ENCODE measurements around the gene HBG1.
"Not testable (repeated sequence)": the region's sequence is repeated elsewhere in the genome, so short reads cannot be mapped to it uniquely, and the experiment has no call there.

The HBG1 gene

DNA sequence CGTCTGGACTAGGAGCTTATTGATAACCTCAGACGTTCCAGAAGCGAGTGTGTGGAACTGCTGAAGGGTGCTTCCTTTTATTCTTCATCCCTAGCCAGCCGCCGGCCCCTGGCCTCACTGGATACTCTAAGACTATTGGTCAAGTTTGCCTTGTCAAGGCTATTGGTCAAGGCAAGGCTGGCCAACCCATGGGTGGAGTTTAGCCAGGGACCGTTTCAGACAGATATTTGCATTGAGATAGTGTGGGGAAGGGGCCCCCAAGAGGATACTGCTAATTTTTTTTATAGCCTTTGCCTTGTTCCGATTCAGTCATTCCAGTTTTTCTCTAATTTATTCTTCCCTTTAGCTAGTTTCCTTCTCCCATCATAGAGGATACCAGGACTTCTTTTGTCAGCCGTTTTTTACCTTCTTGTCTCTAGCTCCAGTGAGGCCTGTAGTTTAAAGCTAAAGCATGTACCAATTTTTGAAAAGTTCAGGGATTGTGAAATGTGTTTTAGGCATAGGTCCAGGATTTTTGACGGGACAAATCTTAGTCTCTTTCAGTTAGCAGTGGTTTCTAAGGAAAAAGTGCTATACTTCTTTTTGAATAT is at the start of gene HBG1:
Gene HBG1, minus strand, starts transcription at position 51 of the 590 bp plus-strand sequence. CDS start 53 bp downstream, outside the sequence.
- not testable (repeated sequence) for ATAC-seq

DNA sequence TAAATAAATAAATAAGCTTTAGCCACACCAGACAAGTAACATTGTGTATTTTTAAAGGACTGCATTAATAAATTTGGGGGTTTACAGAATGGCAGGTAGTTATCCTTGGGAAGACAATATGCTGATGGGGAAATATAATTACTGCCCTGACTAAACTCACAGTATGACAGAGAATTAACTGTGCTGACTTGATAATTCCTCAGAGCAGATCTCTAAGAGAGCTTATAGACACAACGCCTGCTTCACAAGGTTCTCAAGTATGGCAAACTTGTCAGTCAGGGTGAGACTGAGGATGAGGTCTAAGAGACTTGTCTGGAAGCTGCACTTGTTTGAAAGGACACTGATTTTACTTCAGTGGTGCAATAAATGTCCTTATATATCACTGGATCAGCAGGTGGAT is 48.8 kb upstream of the HBG1 start:
- TF ChIP-seq ZNF565 (CRISPR knock-in tag; conservative IDR thresholded peaks at IDR 0.05; ENCODE audit: low read depth) (no peak), SNAI2 (CRISPR knock-in tag; IDR thresholded peaks at IDR 0.05) (no peak), CSDC2 (CRISPR knock-in tag; IDR thresholded peaks at IDR 0.05) (no peak), ISL1 (CRISPR knock-in tag; IDR thresholded peaks at IDR 0.05) (no peak), RARB (CRISPR knock-in tag; IDR thresholded peaks at IDR 0.05) (no peak), PPARA (CRISPR knock-in tag; IDR thresholded peaks at IDR 0.05; ENCODE audit: borderline replicate concordance) (no peak), ZNF8 (CRISPR knock-in tag; IDR thresholded peaks at IDR 0.05) (no peak), GLIS3 (CRISPR knock-in tag; IDR thresholded peaks at IDR 0.05) (no peak), TCF4 (CRISPR knock-in tag; IDR thresholded peaks at IDR 0.05; ENCODE audit: borderline replicate concordance) (no peak), TOX (CRISPR knock-in tag; IDR thresholded peaks at IDR 0.05; ENCODE audit: borderline replicate concordance) (no peak), ZNF70 (CRISPR knock-in tag; IDR thresholded peaks at IDR 0.05) (no peak), ESRRG (CRISPR knock-in tag; IDR thresholded peaks at IDR 0.05) (no peak), BACH2 (CRISPR knock-in tag; IDR thresholded peaks at IDR 0.05; ENCODE audit: borderline replicate concordance) (no peak), ZFP30 (CRISPR knock-in tag; IDR thresholded peaks at IDR 0.05) (no peak), OSR1 (CRISPR knock-in tag; IDR thresholded peaks at IDR 0.05) (no peak), ARNTL (CRISPR knock-in tag; IDR thresholded peaks at IDR 0.05; ENCODE audit: borderline replicate concordance, low read depth) (no peak)
- TF ChIP-seq, protein P1, sequence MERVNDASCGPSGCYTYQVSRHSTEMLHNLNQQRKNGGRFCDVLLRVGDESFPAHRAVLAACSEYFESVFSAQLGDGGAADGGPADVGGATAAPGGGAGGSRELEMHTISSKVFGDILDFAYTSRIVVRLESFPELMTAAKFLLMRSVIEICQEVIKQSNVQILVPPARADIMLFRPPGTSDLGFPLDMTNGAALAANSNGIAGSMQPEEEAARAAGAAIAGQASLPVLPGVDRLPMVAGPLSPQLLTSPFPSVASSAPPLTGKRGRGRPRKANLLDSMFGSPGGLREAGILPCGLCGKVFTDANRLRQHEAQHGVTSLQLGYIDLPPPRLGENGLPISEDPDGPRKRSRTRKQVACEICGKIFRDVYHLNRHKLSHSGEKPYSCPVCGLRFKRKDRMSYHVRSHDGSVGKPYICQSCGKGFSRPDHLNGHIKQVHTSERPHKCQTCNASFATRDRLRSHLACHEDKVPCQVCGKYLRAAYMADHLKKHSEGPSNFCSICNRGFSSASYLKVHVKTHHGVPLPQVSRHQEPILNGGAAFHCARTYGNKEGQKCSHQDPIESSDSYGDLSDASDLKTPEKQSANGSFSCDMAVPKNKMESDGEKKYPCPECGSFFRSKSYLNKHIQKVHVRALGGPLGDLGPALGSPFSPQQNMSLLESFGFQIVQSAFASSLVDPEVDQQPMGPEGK (CRISPR knock-in tag; IDR thresholded peaks at IDR 0.05; ENCODE audit: borderline replicate concordance) = no peak
- TF ChIP-seq, protein P2, sequence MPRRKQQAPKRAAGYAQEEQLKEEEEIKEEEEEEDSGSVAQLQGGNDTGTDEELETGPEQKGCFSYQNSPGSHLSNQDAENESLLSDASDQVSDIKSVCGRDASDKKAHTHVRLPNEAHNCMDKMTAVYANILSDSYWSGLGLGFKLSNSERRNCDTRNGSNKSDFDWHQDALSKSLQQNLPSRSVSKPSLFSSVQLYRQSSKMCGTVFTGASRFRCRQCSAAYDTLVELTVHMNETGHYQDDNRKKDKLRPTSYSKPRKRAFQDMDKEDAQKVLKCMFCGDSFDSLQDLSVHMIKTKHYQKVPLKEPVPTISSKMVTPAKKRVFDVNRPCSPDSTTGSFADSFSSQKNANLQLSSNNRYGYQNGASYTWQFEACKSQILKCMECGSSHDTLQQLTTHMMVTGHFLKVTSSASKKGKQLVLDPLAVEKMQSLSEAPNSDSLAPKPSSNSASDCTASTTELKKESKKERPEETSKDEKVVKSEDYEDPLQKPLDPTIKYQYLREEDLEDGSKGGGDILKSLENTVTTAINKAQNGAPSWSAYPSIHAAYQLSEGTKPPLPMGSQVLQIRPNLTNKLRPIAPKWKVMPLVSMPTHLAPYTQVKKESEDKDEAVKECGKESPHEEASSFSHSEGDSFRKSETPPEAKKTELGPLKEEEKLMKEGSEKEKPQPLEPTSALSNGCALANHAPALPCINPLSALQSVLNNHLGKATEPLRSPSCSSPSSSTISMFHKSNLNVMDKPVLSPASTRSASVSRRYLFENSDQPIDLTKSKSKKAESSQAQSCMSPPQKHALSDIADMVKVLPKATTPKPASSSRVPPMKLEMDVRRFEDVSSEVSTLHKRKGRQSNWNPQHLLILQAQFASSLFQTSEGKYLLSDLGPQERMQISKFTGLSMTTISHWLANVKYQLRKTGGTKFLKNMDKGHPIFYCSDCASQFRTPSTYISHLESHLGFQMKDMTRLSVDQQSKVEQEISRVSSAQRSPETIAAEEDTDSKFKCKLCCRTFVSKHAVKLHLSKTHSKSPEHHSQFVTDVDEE (CRISPR knock-in tag; IDR thresholded peaks at IDR 0.05) = no peak
- TF ChIP-seq, protein P3, sequence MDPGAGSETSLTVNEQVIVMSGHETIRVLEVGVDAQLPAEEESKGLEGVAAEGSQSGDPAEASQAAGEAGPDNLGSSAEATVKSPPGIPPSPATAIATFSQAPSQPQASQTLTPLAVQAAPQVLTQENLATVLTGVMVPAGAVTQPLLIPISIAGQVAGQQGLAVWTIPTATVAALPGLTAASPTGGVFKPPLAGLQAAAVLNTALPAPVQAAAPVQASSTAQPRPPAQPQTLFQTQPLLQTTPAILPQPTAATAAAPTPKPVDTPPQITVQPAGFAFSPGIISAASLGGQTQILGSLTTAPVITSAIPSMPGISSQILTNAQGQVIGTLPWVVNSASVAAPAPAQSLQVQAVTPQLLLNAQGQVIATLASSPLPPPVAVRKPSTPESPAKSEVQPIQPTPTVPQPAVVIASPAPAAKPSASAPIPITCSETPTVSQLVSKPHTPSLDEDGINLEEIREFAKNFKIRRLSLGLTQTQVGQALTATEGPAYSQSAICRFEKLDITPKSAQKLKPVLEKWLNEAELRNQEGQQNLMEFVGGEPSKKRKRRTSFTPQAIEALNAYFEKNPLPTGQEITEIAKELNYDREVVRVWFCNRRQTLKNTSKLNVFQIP (CRISPR knock-in tag; IDR thresholded peaks at IDR 0.05; ENCODE audit: borderline replicate concordance, low read depth) = no peak
- TF ChIP-seq, protein P4, sequence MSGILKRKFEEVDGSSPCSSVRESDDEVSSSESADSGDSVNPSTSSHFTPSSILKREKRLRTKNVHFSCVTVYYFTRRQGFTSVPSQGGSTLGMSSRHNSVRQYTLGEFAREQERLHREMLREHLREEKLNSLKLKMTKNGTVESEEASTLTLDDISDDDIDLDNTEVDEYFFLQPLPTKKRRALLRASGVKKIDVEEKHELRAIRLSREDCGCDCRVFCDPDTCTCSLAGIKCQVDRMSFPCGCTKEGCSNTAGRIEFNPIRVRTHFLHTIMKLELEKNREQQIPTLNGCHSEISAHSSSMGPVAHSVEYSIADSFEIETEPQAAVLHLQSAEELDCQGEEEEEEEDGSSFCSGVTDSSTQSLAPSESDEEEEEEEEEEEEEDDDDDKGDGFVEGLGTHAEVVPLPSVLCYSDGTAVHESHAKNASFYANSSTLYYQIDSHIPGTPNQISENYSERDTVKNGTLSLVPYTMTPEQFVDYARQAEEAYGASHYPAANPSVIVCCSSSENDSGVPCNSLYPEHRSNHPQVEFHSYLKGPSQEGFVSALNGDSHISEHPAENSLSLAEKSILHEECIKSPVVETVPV (CRISPR knock-in tag; IDR thresholded peaks at IDR 0.05) = no peak

DNA sequence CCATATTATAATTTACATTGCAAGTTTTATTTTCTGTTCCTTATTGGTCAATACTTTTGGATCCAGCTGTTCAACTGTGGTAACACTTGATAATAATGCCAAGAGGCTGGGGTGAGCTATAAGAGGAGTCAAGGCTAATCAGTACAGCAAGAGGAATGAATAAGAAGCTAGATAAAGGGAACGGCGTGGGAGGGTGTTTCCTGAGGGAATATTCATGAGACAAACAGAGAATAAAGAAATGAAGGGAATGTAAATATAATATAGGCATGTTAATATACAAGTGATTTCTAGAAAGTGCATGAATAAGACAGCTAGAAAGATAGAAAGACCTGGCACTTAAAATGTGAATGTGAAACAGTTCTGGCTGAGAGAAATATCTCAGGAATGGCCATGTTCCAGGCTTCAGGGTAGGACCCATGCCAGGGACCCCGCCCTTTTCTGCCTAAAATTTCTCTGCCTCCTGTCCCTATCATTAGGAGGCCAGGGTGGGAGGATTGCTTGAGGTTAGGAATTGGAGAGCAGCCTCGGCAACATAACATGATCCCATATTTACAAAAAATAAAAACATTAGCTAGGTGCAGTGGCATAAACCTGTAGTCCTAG is 48.2 kb upstream of the HBG1 start:
- ATAC-seq = no peak
- TF ChIP-seq PPARA (CRISPR knock-in tag; IDR thresholded peaks at IDR 0.05; ENCODE audit: borderline replicate concordance) (no peak), ZFP30 (CRISPR knock-in tag; IDR thresholded peaks at IDR 0.05) (no peak), ISL1 (CRISPR knock-in tag; IDR thresholded peaks at IDR 0.05) (no peak), ZNF8 (CRISPR knock-in tag; IDR thresholded peaks at IDR 0.05) (no peak), RARB (CRISPR knock-in tag; IDR thresholded peaks at IDR 0.05) (no peak)
- TF ChIP-seq, protein P4 (CRISPR knock-in tag; IDR thresholded peaks at IDR 0.05) = no peak

More for the DNA sequence above, 48.8 kb upstream of the HBG1 start:
- ATAC-seq = no peak

DNA sequence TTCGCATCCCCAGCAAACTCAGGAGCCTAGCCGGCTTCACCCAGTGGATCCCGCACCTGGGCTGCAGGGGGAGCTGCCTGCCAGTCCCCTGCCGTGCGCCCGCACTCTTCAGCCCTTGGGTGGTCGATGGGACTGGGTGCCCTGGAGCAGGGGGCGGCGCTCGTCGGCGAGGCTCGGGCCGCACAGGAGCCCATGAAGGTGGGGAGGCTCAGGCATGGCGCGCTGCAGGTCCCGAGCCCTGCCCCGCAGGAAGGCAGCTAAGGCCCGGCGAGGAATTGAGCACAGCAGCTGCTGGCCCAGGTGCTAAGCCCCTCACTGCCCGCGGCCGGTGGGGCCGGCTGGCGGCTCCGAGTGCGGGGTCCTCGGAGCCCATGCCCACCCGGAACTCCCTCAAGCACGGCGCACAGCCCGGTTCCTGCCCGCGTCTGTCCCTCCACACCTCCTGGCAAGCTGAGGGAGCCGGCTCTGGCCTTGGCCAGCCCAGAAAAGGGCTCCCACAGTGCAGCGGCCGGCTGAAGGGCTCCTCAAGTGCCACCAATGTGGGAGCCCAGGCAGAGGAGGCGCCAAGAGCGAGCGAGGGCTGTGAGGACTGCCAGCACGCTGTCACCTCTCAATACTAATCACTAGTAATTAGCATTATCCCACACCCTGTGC is 44.8 kb upstream of the HBG1 start:
- ATAC-seq = not testable (repeated sequence)

All from SK-N-SH treated with all-trans-retinoic acid at 6 μM for 48 hours (cell line).